Left lung (tissue), 10 donors: ENCODE results near the gene GNG14. TPM values are rescaled to one million over a fixed set of nuclear protein-coding genes. Genes with fewer than 3 reads are reported as not detected.

Experiments
- ATAC-seq: fragments of 200-7000 bp; cut with Tn5 transposase; one replicate; pipeline ENCODE4 v1.9.1; 2020; ENCODE audit warnings: moderate library complexity
- DNase-seq, 4 donors: peaks; one replicate each; pipeline ENCODE4 v3.0.0-alpha.2; 2013 to 2020
- H3K27ac ChIP-seq, 2 donors: fragments of 200-600 bp; sonication (generic) in 1 of 2; one replicate each; pipeline versions ENCODE4 v1.5.0 to v1.8.0; 2020 to 2021
- H3K27me3 ChIP-seq, 2 donors: fragments of 200-600 bp; sonication (generic) in 1 of 2; one replicate each; pipeline versions ENCODE4 v1.5.0 to v1.8.0; 2020 to 2021
- H3K36me3 ChIP-seq, 2 donors: fragments of 200-600 bp; sonication (generic) in 1 of 2; one replicate each; pipeline versions ENCODE4 v1.5.0 to v1.8.0; 2020 to 2021
- H3K4me1 ChIP-seq, 2 donors: fragments of 200-600 bp; one replicate each; pipeline ENCODE4 v1.8.0; 2021
- H3K4me3 ChIP-seq, 2 donors: fragments of 200-600 bp; sonication (generic) in 1 of 2; one replicate each; pipeline versions ENCODE4 v1.5.0 to v1.8.0; 2020 to 2021; ENCODE audit warnings: mild to moderate bottlenecking in 1 of 2
- H3K9me3 ChIP-seq, 2 donors: fragments of 200-600 bp; sonication (generic) in 1 of 2; one replicate each; pipeline versions ENCODE4 v1.5.0 to v1.8.0; 2020 to 2021
- CTCF ChIP-seq, 2 donors: fragments of 200-600 bp; sonication (generic) in 1 of 2; IDR thresholded peaks; one replicate each; pipeline versions ENCODE4 v1.5.0 to v1.8.0; 2021; ENCODE audit warnings: antibody characterized with exemption in 2 of 2
- intact Hi-C, 2 donors: fragments of 100-400 bp; cut with DNase I; formaldehyde crosslinking; loops; one replicate each; pipeline versions ENCODE4 v1.11.2 to v1.14.2; 2022
- polyA plus RNA-seq, 6 donors: library from polyadenylated mRNA; unstranded; fragments of 120-200 nt; gene quantifications; one replicate each; pipeline ENCODE4 v1.2.1, GENCODE V29; 2013; ENCODE audit not compliant: insufficient read length in 6 of 6
- total RNA-seq, 2 donors: library from RNA; stranded (reverse); fragmentation: NEBNext Ultra II Directional; extraction: Animal tissue kit (Norgen Biotek cat#: 25700); gene quantifications; one replicate each; pipeline ENCODE4 v1.2.1, GENCODE V29; 2021
- donor health status: DM: no; HTN: yes; CAD: no.
- donor health status: DM: no; HTN: no; CAD: no.

The GNG14 gene
- total and polyA plus RNA-seq, 8 donors: 0.55 to 0.73 TPM; not detected in 6

GRCh38 chr19:12731337-12731736 is 43.5 kb downstream of the GNG14 start:
- H3K27me3 ChIP-seq: no peaks in the 10 kb centered on the region
- H3K36me3 ChIP-seq: peaks cover 0 to 49% of the 10 kb centered on the region in 2 donors
- no peaks in the 10 kb centered on the region for H3K9me3 ChIP-seq
- DNase-seq (no peak), ATAC-seq (no peak)
- no peak overlapping the region for H3K4me3 ChIP-seq
- intact Hi-C loops: no loop called here
- no peak overlapping the region for H3K27ac ChIP-seq
- no peak for TF ChIP-seq CTCF (IDR thresholded peaks at IDR 0.05)
- H3K4me1 ChIP-seq: peaks cover 16 to 54% of the 10 kb centered on the region in 2 donors

DNA sequence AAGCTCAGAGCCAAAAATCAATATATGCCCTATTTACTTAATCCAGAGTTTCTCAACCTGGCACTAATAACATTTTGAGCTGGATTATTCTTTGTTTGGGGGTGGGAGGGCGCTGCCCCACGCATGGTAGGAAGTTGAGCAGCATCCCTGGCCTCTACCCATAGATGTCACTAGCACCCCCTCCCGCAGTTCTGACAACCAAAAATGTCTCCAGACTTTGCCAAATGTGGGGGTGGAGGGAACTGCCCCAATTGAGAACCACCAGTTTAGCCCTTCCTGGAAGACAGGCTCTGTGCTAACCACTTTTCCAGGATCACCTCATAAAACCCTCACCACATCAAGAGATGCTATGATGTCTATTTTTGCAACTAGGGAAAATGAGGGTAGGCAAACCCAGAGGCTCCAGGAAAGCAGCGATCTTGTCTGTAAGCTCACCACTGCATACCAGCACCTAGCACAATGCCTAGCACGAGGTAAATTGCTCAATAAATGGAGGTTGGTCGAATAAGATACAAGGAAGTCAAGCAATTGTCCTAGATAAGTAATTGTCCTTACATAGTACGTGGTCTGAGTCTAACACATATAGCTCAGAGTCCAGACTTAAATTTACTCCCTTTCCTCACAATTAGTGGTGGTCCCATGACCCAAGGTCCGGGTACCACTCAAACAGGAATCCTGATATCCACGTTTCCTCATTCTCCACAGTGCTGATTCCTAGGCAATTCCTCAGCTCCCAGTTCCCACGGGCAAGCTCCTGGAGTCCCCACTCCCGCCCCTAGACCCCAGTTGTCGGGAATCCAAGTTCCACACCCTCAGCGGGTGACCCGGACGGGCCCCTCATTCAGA is 45.8 kb downstream of the GNG14 start:
- no peak for DNase-seq
- intact Hi-C loops: no loop called here
- Histone ChIP-seq H3K27me3 (no peaks in the 10 kb centered on the region), H3K4me1 (peaks cover 24 to 69% of the 10 kb centered on the region in 2 donors), H3K9me3 (no peaks in the 10 kb centered on the region), H3K36me3 (peaks cover 0 to 40% of the 10 kb centered on the region in 2 donors), H3K27ac (peak overlapping the region; percentile 89 to 97), H3K4me3 (peak overlapping the region; percentile 93 to 98)
- ATAC-seq: no peak
- peak in 1 of 2 donors; percentile 10 for TF ChIP-seq CTCF (IDR thresholded peaks at IDR 0.05)

- Histone ChIP-seq H3K9me3 (no peaks in the 10 kb centered on the region), H3K4me1 (peaks cover 23 to 50% of the 10 kb centered on the region in 2 donors), H3K27me3 (no peaks in the 10 kb centered on the region), H3K36me3 (peaks cover 0 to 40% of the 10 kb centered on the region in 2 donors), H3K27ac (peak within 1 kb of the TSS; percentile 88 to 95), H3K4me3 (peak within 1 kb of the TSS; percentile 81 to 98)
- no peak for TF ChIP-seq CTCF (IDR thresholded peaks at IDR 0.05)
- ATAC-seq (peak; percentile 88), DNase-seq (peak; percentile 89 to 98 (median 94))
- intact Hi-C loops: no loop called here
Observed at GRCh38 chr19:12736995-12737834, 49.4 kb downstream of the GNG14 start, which contains the start of gene GET3. Gene GET3, plus strand, starts transcription at chr19:12737497. Its CDS starts 9 bp downstream, at chr19:12737506.

- no peaks in the 10 kb centered on the region for H3K9me3 ChIP-seq
- H3K27me3 ChIP-seq: no peaks in the 10 kb centered on the region
- peak overlapping the region in 1 of 2 donors; percentile 95 for H3K27ac ChIP-seq
- TF ChIP-seq CTCF (IDR thresholded peaks at IDR 0.05): no peak
- peak overlapping the region; percentile 81 to 98 for H3K4me3 ChIP-seq
- ATAC-seq (no peak), DNase-seq (no peak)
- peaks cover 16 to 43% of the 10 kb centered on the region in 2 donors for H3K4me1 ChIP-seq
- H3K36me3 ChIP-seq: peaks cover 0 to 43% of the 10 kb centered on the region in 2 donors
- intact Hi-C loops: no loop called here
Observed at GRCh38 chr19:12737835-12738351, 50.1 kb downstream of the GNG14 start.

Other genes with a start within 250 kb of the GNG14 start
- 1 to 10 TPM; 4.3 to 4.7 TPM for gene ZNF443, start 247.0 kb upstream of the GNG14 start, total RNA-seq
- gene ZNF443, start 247.0 kb upstream of the GNG14 start, polyA plus RNA-seq: 10 to 100 TPM; 14.6 to 25.4 (median 19.7) TPM
- 1 to 10 TPM; 1.8 to 2.0 TPM for gene ZNF709, start 203.2 kb upstream of the GNG14 start, total RNA-seq
- gene ZNF709, start 203.2 kb upstream of the GNG14 start, polyA plus RNA-seq: 10 to 100 TPM in 1 of 6 donors, 1 to 10 TPM in 5; 6.9 to 10.4 (median 8.7) TPM
- 10 to 100 TPM in 1 of 2 donors, 1 to 10 TPM in 1; 9.9 to 12.5 TPM for gene ZNF564, start 136.5 kb upstream of the GNG14 start, total RNA-seq
- 10 to 100 TPM in 3 of 6 donors, 1 to 10 TPM in 3; 7.4 to 12.6 (median 10.3) TPM for gene ZNF564, start 136.5 kb upstream of the GNG14 start, polyA plus RNA-seq
- gene ZNF490, start 77.2 kb upstream of the GNG14 start, total RNA-seq: 10 to 100 TPM in 1 of 2 donors, 1 to 10 TPM in 1; 9.2 to 11.7 TPM
- gene ZNF490, start 77.2 kb upstream of the GNG14 start, polyA plus RNA-seq: 1 to 10 TPM; 5.1 to 6.0 (median 5.4) TPM
- 10 to 100 TPM; 18.0 to 23.3 TPM for gene ZNF791, start 77.1 kb upstream of the GNG14 start, total RNA-seq
- gene ZNF791, start 77.1 kb upstream of the GNG14 start, polyA plus RNA-seq: 10 to 100 TPM; 20.6 to 23.8 (median 21.9) TPM
- 100 to 1,000 TPM; 164 to 176 TPM for gene MAN2B1, start 21.3 kb upstream of the GNG14 start, total RNA-seq
- 10 to 100 TPM; 31.7 to 42.8 (median 38.1) TPM for gene MAN2B1, start 21.3 kb upstream of the GNG14 start, polyA plus RNA-seq
- gene WDR83, start 21.2 kb upstream of the GNG14 start, total RNA-seq: 10 to 100 TPM in 1 of 2 donors, 1 to 10 TPM in 1; 9.0 to 10.8 TPM
- gene WDR83, start 21.2 kb upstream of the GNG14 start, polyA plus RNA-seq: 10 to 100 TPM; 21.7 to 27.1 (median 23.2) TPM
- gene DHPS, start 6.1 kb upstream of the GNG14 start, total RNA-seq: 10 to 100 TPM; 63.8 to 70.1 TPM
- gene DHPS, start 6.1 kb upstream of the GNG14 start, polyA plus RNA-seq: 10 to 100 TPM; 81.4 to 96.9 (median 84.1) TPM
- gene FBXW9, start 8.6 kb downstream of the GNG14 start, total RNA-seq: 1 to 10 TPM; 6.0 to 6.9 TPM
- gene FBXW9, start 8.6 kb downstream of the GNG14 start, polyA plus RNA-seq: 10 to 100 TPM in 5 of 6 donors, 1 to 10 TPM in 1; 9.0 to 13.1 (median 10.9) TPM
- gene TNPO2, start 35.9 kb downstream of the GNG14 start, total RNA-seq: 10 to 100 TPM; 54.8 to 64.3 TPM
- gene TNPO2, start 35.9 kb downstream of the GNG14 start, polyA plus RNA-seq: 10 to 100 TPM; 76.5 to 92.6 (median 80.3) TPM
- gene TRIR, start 46.7 kb downstream of the GNG14 start, total RNA-seq: 100 to 1,000 TPM; 115 to 128 TPM
- 100 to 1,000 TPM; 130 to 183 (median 151) TPM for gene TRIR, start 46.7 kb downstream of the GNG14 start, polyA plus RNA-seq
- 10 to 100 TPM; 70.4 to 71.2 TPM for gene GET3, start 49.5 kb downstream of the GNG14 start, total RNA-seq
- 10 to 100 TPM; 51.4 to 66.2 (median 56.2) TPM for gene GET3, start 49.5 kb downstream of the GNG14 start, polyA plus RNA-seq
- not detected for gene BEST2, start 63.8 kb downstream of the GNG14 start, total RNA-seq
- under 1 TPM in 4 of 6 donors, not detected in 2; 0.08 to 0.17 (median 0.12) TPM for gene BEST2, start 63.8 kb downstream of the GNG14 start, polyA plus RNA-seq
- 10 to 100 TPM; 57.7 to 57.9 TPM for gene HOOK2, start 87.6 kb downstream of the GNG14 start, total RNA-seq
- 10 to 100 TPM; 59.8 to 91.2 (median 78.8) TPM for gene HOOK2, start 87.6 kb downstream of the GNG14 start, polyA plus RNA-seq
- 100 to 1,000 TPM; 131 to 135 TPM for gene JUNB, start 103.5 kb downstream of the GNG14 start, total RNA-seq
- 100 to 1,000 TPM in 1 of 6 donors, 10 to 100 TPM in 5; 11.7 to 278 (median 53.7) TPM for gene JUNB, start 103.5 kb downstream of the GNG14 start, polyA plus RNA-seq
- gene PRDX2, start 113.8 kb downstream of the GNG14 start, total RNA-seq: 100 to 1,000 TPM; 186 to 217 TPM
- gene PRDX2, start 113.8 kb downstream of the GNG14 start, polyA plus RNA-seq: 100 to 1,000 TPM; 219 to 267 (median 249) TPM
- 1 to 10 TPM; 6.6 to 9.0 TPM for gene THSD8, start 114.1 kb downstream of the GNG14 start, total RNA-seq
- 10 to 100 TPM in 1 of 6 donors, 1 to 10 TPM in 5; 2.2 to 11.6 (median 4.9) TPM for gene THSD8, start 114.1 kb downstream of the GNG14 start, polyA plus RNA-seq
- 10 to 100 TPM; 10.9 to 16.6 TPM for gene RNASEH2A, start 118.6 kb downstream of the GNG14 start, total RNA-seq
- gene RNASEH2A, start 118.6 kb downstream of the GNG14 start, polyA plus RNA-seq: 10 to 100 TPM; 29.1 to 47.4 (median 34.3) TPM
- not detected for gene RTBDN, start 146.6 kb downstream of the GNG14 start, total RNA-seq
- gene RTBDN, start 146.6 kb downstream of the GNG14 start, polyA plus RNA-seq: under 1 TPM in 3 of 6 donors, not detected in 3; 0.17 to 0.21 (median 0.20) TPM
- under 1 TPM; 0.15 to 0.29 TPM for gene MAST1, start 150.5 kb downstream of the GNG14 start, total RNA-seq
- 1 to 10 TPM; 1.2 to 2.4 (median 1.6) TPM for gene MAST1, start 150.5 kb downstream of the GNG14 start, polyA plus RNA-seq
- 10 to 100 TPM; 64.8 to 72.8 TPM for gene DNASE2, start 193.5 kb downstream of the GNG14 start, total RNA-seq
- 10 to 100 TPM; 18.7 to 22.2 (median 20.6) TPM for gene DNASE2, start 193.5 kb downstream of the GNG14 start, polyA plus RNA-seq
- gene KLF1, start 199.2 kb downstream of the GNG14 start, total RNA-seq: under 1 TPM in 1 of 2 donors, not detected in 1; 0.50 TPM
- 1 to 10 TPM in 1 of 6 donors, under 1 TPM in 5; 0.35 to 1.2 (median 0.67) TPM for gene KLF1, start 199.2 kb downstream of the GNG14 start, polyA plus RNA-seq
- 10 to 100 TPM; 23.6 to 26.7 TPM for gene GCDH, start 203.2 kb downstream of the GNG14 start, total RNA-seq
- 10 to 100 TPM; 25.6 to 29.2 (median 27.3) TPM for gene GCDH, start 203.2 kb downstream of the GNG14 start, polyA plus RNA-seq
- under 1 TPM in 1 of 2 donors, not detected in 1; 0.41 TPM for gene SYCE2, start 231.3 kb downstream of the GNG14 start, total RNA-seq
- 1 to 10 TPM; 2.3 to 4.1 (median 3.5) TPM for gene SYCE2, start 231.3 kb downstream of the GNG14 start, polyA plus RNA-seq
- 10 to 100 TPM; 40.9 to 59.4 TPM for gene FARSA, start 245.7 kb downstream of the GNG14 start, total RNA-seq
- gene FARSA, start 245.7 kb downstream of the GNG14 start, polyA plus RNA-seq: 10 to 100 TPM; 35.3 to 46.2 (median 41.8) TPM